OCI-LY7 (cell line): ENCODE measurements around the gene ATP2C2. TPM values are rescaled to one million over a fixed set of nuclear protein-coding genes. Genes with fewer than 3 reads are reported as not detected.

Experiments
- BruUV-seq: library from RNA; stranded (reverse); fragments of 400-500 nt; replicated peaks from 2 replicates; lab custom pipeline; 2021; lab: Mats Ljungman, UMichigan
- CTCF ChIA-PET: fragments of 300-600 bp; sonication (Branson Sonifier 250); formaldehyde crosslinking; loops from one replicate; lab custom pipeline; 2022; ENCODE audit warnings: antibody characterized with exemption; ENCODE audit not compliant: unreplicated experiment; lab: Charles Lee
- POLR2A ChIA-PET: fragments of 300-600 bp; sonication (Branson Sonifier 250); formaldehyde crosslinking; loops from one replicate; lab custom pipeline; 2022; ENCODE audit warnings: antibody characterized with exemption; lab: Charles Lee
- DNase-seq: peaks from one replicate; pipeline ENCODE4 v3.0.0-alpha.2; 2015; ENCODE audit warnings: low spot score
- H2AFZ ChIP-seq: fragments of 200-600 bp; sonication (generic), shearing (Covaris generic); 2 replicates; pipeline ENCODE4 v1.6.1; 2014; ENCODE audit warnings: mild to moderate bottlenecking, antibody characterized with exemption, low read length, moderate library complexity
- H3K27ac ChIP-seq: fragments of 200-600 bp; sonication (generic); 2 replicates; pipeline ENCODE4 v1.5.1; 2014; ENCODE audit warnings: mixed run types, low read depth, mild to moderate bottlenecking, moderate library complexity, low read length, inconsistent platforms; ENCODE audit not compliant: poor library complexity, severe bottlenecking
- H3K36me3 ChIP-seq: fragments of 200-600 bp; sonication (generic); 2 replicates; pipeline ENCODE4 v1.6.1; 2014; ENCODE audit warnings: mild to moderate bottlenecking, antibody characterized with exemption, low read length, moderate library complexity, mixed read lengths; ENCODE audit not compliant: insufficient read depth
- H3K4me1 ChIP-seq: fragments of 200-600 bp; sonication (generic); 2 replicates; pipeline ENCODE4 v1.5.1; 2014; ENCODE audit warnings: mild to moderate bottlenecking, low read length; ENCODE audit not compliant: insufficient read depth, poor library complexity, severe bottlenecking
- H3K4me2 ChIP-seq: fragments of 200-600 bp; sonication (generic); 2 replicates; pipeline ENCODE4 v1.6.1; 2014; ENCODE audit warnings: mild to moderate bottlenecking, low read length
- H3K4me3 ChIP-seq: fragments of 200-600 bp; sonication (generic); 2 replicates; pipeline ENCODE4 v1.5.1; 2014; ENCODE audit warnings: mild to moderate bottlenecking, low read depth, low read length; ENCODE audit not compliant: poor library complexity, severe bottlenecking
- H3K79me2 ChIP-seq: fragments of 200-600 bp; sonication (generic); 2 replicates; pipeline ENCODE4 v1.6.1; 2016; ENCODE audit warnings: low read depth, mild to moderate bottlenecking, low read length, moderate library complexity, mixed read lengths; ENCODE audit not compliant: insufficient read depth
- H3K9me2 ChIP-seq: fragments of 200-600 bp; sonication (generic); 2 replicates; pipeline ENCODE4 v1.6.1; 2016; ENCODE audit warnings: mild to moderate bottlenecking, low read length, mixed read lengths; ENCODE audit not compliant: insufficient read depth
- H3K9me3 ChIP-seq: fragments of 200-600 bp; sonication (generic); 2 replicates; pipeline ENCODE4 v1.6.1; 2014; ENCODE audit warnings: mild to moderate bottlenecking, mixed run types, low read length, mixed read lengths
- H4K20me1 ChIP-seq: fragments of 200-600 bp; sonication (generic); 2 replicates; pipeline ENCODE4 v1.6.1; 2014; ENCODE audit warnings: mild to moderate bottlenecking, antibody characterized with exemption, low read length, moderate library complexity, mixed read lengths; ENCODE audit not compliant: insufficient read depth
- EZH2phosphoT487 ChIP-seq: fragments of 200-600 bp; sonication (generic); IDR thresholded peaks from 2 replicates; pipeline ENCODE4 v1.6.1; 2018; ENCODE audit warnings: low read depth, borderline replicate concordance, mild to moderate bottlenecking, mixed run types, antibody characterized with exemption, low read length, moderate library complexity, mixed read lengths
- intact Hi-C: fragments of 100-400 bp; cut with micrococcal nuclease; formaldehyde crosslinking; loops from one replicate; pipeline ENCODE4 v1.10.0; 2022; ENCODE audit not compliant: unreplicated experiment
- total RNA-seq, 2 experiments: library from RNA; depleted of rRNA in 1 of 2; stranded (reverse); fragments of >200 nt in 1 of 2; shearing (Covaris generic) in 1 of 2; gene quantifications; 2 replicates each; pipeline ENCODE4 v1.2.3, GENCODE V29; 2014 to 2022
- TF ChIP-seq, protein P1 (sequence below): fragments of 200-600 bp; sonication (generic); conservative IDR thresholded peaks from 2 replicates; pipeline ENCODE4 v1.5.1; 2014; ENCODE audit warnings: mild to moderate bottlenecking, antibody characterized with exemption, low read length, moderate library complexity, mixed read lengths

Gene ATP2C2
- total RNA-seq, 2 experiments from 2014 or later = 0.66 TPM; not detected in 1

DNA sequence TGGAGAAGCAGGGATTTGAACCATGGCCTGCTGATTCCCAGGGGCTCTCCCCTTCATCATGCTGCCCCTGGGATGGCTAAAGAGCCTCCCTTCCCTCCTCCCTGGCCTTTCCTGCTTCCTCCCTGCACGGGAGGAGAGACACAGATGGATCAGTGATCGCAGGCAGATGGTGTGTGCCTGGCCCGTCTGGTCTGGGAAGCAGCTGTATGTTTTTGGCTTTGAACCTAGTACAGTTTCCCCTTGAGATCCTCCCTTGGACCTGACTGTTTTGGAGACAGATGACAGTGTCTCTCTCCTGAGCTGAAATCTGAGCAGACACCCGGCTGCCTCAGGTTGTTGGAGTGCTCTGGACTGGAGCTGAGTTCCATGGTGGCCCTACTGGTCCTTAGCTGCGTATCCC is 29.0 kb upstream of the ATP2C2 start:
- intact Hi-C loops = no loop called here
- Histone ChIP-seq H3K4me1 (no peaks in the 10 kb centered on the region), H2AFZ (no peak overlapping the region), H3K4me3 (no peak overlapping the region), H3K36me3 (no peaks in the 10 kb centered on the region), H3K9me3 (no peaks in the 10 kb centered on the region), H3K27ac (no peak overlapping the region), H3K4me2 (no peak overlapping the region), H3K79me2 (no peaks in the 10 kb centered on the region), H3K9me2 (no peaks in the 10 kb centered on the region), H4K20me1 (no peaks in the 10 kb centered on the region)
- no peak for DNase-seq
- ChIA-PET CTCF (no interaction called here), POLR2A (interaction anchor here (1.0 kb wide), 1 partner anchor 151 kb away, joined by 5 read pairs; no protein-coding TSS in a partner anchor)
- no TSS peak for BruUV-seq
- TF ChIP-seq EZH2phosphoT487 = no peak
- TF ChIP-seq, protein P1, sequence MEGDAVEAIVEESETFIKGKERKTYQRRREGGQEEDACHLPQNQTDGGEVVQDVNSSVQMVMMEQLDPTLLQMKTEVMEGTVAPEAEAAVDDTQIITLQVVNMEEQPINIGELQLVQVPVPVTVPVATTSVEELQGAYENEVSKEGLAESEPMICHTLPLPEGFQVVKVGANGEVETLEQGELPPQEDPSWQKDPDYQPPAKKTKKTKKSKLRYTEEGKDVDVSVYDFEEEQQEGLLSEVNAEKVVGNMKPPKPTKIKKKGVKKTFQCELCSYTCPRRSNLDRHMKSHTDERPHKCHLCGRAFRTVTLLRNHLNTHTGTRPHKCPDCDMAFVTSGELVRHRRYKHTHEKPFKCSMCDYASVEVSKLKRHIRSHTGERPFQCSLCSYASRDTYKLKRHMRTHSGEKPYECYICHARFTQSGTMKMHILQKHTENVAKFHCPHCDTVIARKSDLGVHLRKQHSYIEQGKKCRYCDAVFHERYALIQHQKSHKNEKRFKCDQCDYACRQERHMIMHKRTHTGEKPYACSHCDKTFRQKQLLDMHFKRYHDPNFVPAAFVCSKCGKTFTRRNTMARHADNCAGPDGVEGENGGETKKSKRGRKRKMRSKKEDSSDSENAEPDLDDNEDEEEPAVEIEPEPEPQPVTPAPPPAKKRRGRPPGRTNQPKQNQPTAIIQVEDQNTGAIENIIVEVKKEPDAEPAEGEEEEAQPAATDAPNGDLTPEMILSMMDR = no peak

- Histone ChIP-seq H3K36me3 (no peaks in the 10 kb centered on the region), H3K4me2 (no peak overlapping the region), H3K9me2 (no peaks in the 10 kb centered on the region), H4K20me1 (no peaks in the 10 kb centered on the region), H3K27ac (no peak overlapping the region), H3K4me1 (no peaks in the 10 kb centered on the region), H3K79me2 (no peaks in the 10 kb centered on the region), H3K9me3 (no peaks in the 10 kb centered on the region), H3K4me3 (no peak overlapping the region), H2AFZ (no peak overlapping the region)
- ChIA-PET CTCF (no interaction called here), POLR2A (no interaction called here)
- BruUV-seq = no TSS peak
- TF ChIP-seq, protein P1 = no peak
- no peak for TF ChIP-seq EZH2phosphoT487
- no peak for DNase-seq
- intact Hi-C loops = no loop called here
Measured at GRCh38 chr16:84339766-84340165, 28.6 kb upstream of the ATP2C2 start.

GRCh38 chr16:84340325-84341040 is 27.9 kb upstream of the ATP2C2 start:
- Histone ChIP-seq H3K36me3 (no peaks in the 10 kb centered on the region), H3K4me3 (no peak overlapping the region), H3K4me2 (no peak overlapping the region), H2AFZ (no peak overlapping the region), H4K20me1 (no peaks in the 10 kb centered on the region), H3K9me3 (no peaks in the 10 kb centered on the region), H3K79me2 (no peaks in the 10 kb centered on the region), H3K4me1 (no peaks in the 10 kb centered on the region), H3K9me2 (no peaks in the 10 kb centered on the region), H3K27ac (no peak overlapping the region)
- no TSS peak for BruUV-seq
- TF ChIP-seq EZH2phosphoT487 = no peak
- TF ChIP-seq, protein P1 = no peak
- DNase-seq = no peak
- CTCF ChIA-PET = no interaction called here
- intact Hi-C loops = no loop called here
- POLR2A ChIA-PET = no interaction called here
